Measurements from ENCODE around the gene ELL.

DNA sequence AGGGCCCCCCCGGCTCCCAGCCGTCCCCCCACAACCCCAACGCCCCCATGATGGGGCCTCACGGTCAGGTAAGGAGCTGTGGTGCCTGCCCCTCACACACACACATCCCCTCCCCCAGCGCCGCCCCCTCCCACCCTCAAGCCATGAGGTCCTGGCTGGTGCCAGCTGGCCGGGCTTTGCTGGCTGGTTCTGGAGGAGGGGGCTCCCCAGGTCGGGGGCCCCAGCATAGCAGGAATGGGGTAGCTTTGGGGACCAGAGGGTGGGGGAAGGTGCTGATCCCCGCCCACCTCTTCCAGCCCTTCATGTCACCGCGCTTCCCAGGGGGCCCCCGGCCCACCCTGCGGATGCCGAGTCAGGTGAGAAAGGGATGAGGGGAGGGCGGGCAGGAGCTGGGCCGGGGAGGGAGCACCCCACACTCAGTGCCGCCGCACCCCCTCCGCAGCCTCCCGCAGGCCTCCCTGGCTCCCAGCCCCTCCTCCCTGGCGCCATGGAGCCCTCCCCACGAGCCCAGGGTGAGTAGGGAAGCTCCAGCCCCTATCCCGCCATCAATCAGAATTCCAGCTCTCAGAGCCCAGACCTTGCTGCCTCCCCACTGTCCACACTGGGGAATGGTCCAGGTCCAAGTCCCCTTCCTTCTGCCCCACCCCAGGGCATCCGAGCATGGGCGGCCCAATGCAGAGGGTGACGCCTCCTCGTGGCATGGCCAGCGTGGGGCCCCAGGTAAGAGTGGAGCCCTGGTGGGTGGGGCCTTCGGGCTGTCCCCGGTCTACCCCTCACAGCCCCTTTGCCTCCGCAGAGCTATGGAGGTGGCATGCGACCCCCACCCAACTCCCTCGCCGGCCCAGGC lies 90.3 kb downstream of the ELL start:
- TF ChIP-seq, protein P1, sequence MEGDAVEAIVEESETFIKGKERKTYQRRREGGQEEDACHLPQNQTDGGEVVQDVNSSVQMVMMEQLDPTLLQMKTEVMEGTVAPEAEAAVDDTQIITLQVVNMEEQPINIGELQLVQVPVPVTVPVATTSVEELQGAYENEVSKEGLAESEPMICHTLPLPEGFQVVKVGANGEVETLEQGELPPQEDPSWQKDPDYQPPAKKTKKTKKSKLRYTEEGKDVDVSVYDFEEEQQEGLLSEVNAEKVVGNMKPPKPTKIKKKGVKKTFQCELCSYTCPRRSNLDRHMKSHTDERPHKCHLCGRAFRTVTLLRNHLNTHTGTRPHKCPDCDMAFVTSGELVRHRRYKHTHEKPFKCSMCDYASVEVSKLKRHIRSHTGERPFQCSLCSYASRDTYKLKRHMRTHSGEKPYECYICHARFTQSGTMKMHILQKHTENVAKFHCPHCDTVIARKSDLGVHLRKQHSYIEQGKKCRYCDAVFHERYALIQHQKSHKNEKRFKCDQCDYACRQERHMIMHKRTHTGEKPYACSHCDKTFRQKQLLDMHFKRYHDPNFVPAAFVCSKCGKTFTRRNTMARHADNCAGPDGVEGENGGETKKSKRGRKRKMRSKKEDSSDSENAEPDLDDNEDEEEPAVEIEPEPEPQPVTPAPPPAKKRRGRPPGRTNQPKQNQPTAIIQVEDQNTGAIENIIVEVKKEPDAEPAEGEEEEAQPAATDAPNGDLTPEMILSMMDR (IDR thresholded peaks at IDR 0.05) = no peak
- TF ChIP-seq POLR2A (IDR thresholded peaks at IDR 0.05) = no peak

Data from testis (tissue), 2 donors.